WI38 (cell line): ENCODE data around the gene PLXNA1.

ENCODE experiments used
- H3K4me3 ChIP-seq: 2 replicates; pipeline ENCODE4 v1.5.1; 2011; ENCODE audit warnings: low read depth, mild to moderate bottlenecking, control low read depth, low read length
- CTCF ChIP-seq: IDR thresholded peaks from 2 replicates; pipeline ENCODE4 v1.5.1; 2012; ENCODE audit warnings: low read depth, mild to moderate bottlenecking, control low read depth, low read length

The PLXNA1 gene

DNA sequence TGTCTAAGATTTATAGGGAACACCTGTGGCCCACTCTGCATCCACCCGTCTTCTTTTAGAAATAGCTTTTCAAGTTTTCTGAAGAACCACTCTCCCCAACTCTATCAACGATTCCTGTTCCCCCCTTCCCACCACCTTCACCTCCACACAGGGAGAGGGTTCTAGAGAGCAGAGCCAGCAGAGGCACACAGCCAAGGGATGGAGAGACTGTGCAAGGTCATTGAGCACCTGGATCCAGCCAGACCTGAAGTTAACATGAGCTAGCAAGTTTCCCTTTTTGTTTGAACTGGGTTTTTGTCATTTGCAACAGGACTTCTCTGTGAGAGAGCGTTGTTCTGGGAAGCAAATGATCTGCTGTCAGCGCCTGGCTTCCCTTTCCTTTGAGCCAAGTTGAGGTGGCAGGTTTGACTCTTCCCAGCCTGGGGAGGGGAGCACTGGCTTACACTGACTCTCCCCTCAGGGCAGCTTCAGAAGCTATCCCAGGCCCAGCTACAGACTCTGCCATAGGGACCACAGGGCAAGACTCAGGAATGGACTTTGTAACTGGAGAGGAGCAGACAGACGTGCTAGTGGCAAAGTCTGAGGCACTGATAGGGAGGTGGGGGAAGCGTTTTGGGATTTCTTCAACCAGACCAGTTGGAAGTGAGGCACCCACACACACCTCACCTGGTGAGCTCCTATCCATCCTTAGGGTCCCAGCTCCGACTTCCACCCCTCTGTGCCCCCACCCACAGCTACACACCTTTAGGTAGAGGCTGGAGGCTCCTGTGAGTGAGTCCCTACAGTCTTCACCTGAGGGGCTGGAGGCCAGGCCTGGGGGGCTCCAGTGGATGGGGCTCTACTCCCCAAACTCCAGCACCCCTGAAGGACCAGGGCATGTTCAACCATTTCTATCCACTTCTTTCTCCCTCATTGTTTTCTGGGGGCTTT is 19.4 kb upstream of the PLXNA1 start:
- TF ChIP-seq CTCF, result no peak
- no peak overlapping the region for H3K4me3 ChIP-seq

DNA sequence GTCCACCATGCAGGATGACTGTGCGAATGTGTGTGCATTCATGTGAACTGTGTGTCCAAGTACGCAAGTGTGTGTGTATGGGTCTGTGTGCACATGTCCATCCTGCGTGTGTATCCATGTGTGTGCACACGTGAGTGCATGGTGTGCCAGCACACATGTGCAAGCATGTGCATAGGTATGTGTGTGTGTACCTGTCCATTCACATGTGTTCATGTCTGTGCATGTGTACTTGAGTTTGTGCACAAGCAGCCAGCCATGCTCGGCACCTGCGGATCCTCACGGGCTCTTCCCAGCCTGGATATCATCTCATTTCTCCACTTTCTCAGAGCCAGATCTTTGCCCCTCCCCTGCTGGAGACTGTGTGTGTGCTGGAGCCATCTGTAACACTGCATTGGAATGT is 18.7 kb upstream of the PLXNA1 start:
- TF ChIP-seq CTCF, result no peak
- no peak overlapping the region for H3K4me3 ChIP-seq

DNA sequence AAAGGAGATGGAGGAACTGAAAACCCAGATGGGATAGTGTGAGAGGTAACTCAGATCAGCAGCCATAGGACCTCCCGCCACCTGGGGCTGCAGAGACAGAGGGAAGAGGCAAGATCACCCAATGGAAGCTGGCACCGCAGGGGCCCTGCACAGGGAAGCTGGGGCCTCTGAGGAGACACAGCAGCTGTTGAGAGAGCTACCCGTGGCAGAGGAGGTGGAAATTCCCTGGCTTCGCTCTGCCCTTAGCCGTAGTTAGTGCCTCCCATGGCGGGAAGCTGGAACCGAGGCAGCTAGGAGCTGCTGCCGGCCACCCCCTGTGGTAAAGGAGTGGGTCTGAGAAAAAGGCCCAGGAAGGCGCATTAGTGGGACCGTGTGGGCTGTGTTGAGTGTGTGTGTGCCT is 18.0 kb upstream of the PLXNA1 start:
- TF ChIP-seq CTCF, result no peak
- H3K4me3 ChIP-seq, result no peak overlapping the region

DNA sequence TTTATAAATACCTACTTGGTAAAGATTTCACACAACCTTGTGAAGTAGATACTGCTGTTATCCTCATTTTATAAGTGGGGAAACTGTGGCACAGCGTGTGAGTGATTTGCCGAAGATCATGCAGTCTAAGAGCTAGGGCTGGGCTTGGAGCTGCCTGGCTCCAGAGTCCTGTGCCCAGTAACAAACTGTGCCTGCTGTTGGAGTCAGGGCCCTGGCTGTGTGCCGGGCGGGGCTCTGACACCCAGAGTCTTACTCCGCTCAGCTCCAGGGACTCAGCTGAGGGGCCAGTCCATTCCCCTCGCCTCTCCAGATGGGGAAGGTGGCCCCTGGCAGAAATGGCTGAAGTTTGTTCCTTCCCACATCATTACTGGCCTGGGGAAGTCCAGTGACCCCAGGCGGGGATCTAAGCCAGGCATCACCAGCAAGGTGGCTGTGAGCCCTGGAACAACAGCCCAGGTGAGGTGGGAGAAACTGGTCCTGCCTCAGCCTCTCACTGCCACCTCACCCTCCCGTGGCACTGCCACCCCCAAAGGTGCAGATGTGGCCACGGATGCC is 17.3 kb upstream of the PLXNA1 start:
- no peak for TF ChIP-seq CTCF
- no peak overlapping the region for H3K4me3 ChIP-seq

DNA sequence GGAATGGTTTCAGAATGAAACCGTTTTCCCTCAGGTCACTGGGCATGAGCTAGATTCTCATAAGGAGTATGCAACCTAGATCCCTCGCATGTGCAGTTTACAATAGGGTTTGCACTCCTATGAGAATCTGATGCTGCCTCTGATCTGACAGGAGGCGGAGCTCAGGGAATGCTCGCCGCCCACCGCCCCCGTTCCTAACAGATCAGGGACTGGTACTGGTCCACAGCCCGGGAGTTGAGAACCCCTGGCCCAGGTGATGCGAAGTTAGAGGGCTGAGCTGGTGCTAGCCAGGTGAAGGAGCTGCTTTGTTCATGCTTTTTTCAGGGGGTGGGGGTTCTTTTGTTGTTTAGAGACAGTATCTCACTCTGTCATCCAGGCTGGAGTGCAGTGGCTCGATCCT is 15.5 kb upstream of the PLXNA1 start:
- no peak for TF ChIP-seq CTCF
- no peak overlapping the region for H3K4me3 ChIP-seq

GRCh38 chr3:126968391-126969390 is 14.2 kb upstream of the PLXNA1 start:
- TF ChIP-seq CTCF, result no peak

More at GRCh38 chr3:126968391-126969390, 14.2 kb upstream of the PLXNA1 start:
- H3K4me3 ChIP-seq, result no peak overlapping the region
